Measurements from ENCODE around the gene PARVA. TPM values are rescaled to one million over a fixed set of nuclear protein-coding genes. Genes with fewer than 3 reads are reported as not detected.

Gene PARVA
- total and polyA plus RNA-seq, 2 of the 8 experiments (the other 6 are each of a cell fraction or from before 2014, with no cell fraction given) = 3.1 to 13.5 TPM

GRCh38 chr11:12397931-12398334 lies 20.6 kb downstream of the PARVA start (continued):
- TF ChIP-seq CHD7 (IDR thresholded peaks at IDR 0.05; ENCODE audit: insufficient replicate concordance, low read length) (no peak), POLR2A (IDR thresholded peaks at IDR 0.05; ENCODE audit: control extremely low read depth in 1 of 2, low read depth in 2 of 2, low read length in 2 of 2) (no peak), BCL11A (IDR thresholded peaks at IDR 0.05; ENCODE audit: low read depth in 2 of 2, low read length in 2 of 2) (no peak), SUZ12 (IDR thresholded peaks at IDR 0.05; ENCODE audit: low read length) (no peak), NANOG (IDR thresholded peaks at IDR 0.05; ENCODE audit: insufficient read depth, low read depth, low read length, poor library complexity, severe bottlenecking) (no peak), CTBP2 (IDR thresholded peaks at IDR 0.05; ENCODE audit: borderline replicate concordance, insufficient read depth, insufficient read length, low read length) (no peak), CHD1 (IDR thresholded peaks at IDR 0.05; ENCODE audit: low read depth, low read length) (no peak), MAX (IDR thresholded peaks at IDR 0.05) (no peak), RXRA (IDR thresholded peaks at IDR 0.05; ENCODE audit: insufficient read depth, low read depth, low read length) (no peak), CREB1 (IDR thresholded peaks at IDR 0.05) (no peak)

Data from H1 (cell line).